Ishikawa (cell line): ENCODE data around the gene COL26A1.

Source experiments
- CEBPB ChIP-seq: IDR thresholded peaks from 2 replicates; pipeline ENCODE4 v1.6.1; 2012
- CREB1 ChIP-seq: IDR thresholded peaks from 2 replicates; pipeline ENCODE4 v1.6.1; 2012; ENCODE audit warnings: low read depth
- EGR1 ChIP-seq: IDR thresholded peaks from 2 replicates; pipeline ENCODE4 v1.6.1; 2012
- EP300 ChIP-seq: IDR thresholded peaks from 2 replicates; pipeline ENCODE4 v1.6.1; 2012; ENCODE audit warnings: borderline replicate concordance
- FOXM1 ChIP-seq: IDR thresholded peaks from 2 replicates; pipeline ENCODE4 v1.6.1; 2012; ENCODE audit warnings: low read depth, borderline replicate concordance
- MAX ChIP-seq: IDR thresholded peaks from 2 replicates; pipeline ENCODE4 v1.6.1; 2012
- NFIC ChIP-seq: IDR thresholded peaks from 2 replicates; pipeline ENCODE4 v1.6.1; 2012
- RAD21 ChIP-seq: IDR thresholded peaks from 2 replicates; pipeline ENCODE4 v1.6.1; 2012; ENCODE audit warnings: low read depth
- TAF1 ChIP-seq: IDR thresholded peaks from 2 replicates; pipeline ENCODE4 v1.6.1; 2012; ENCODE audit warnings: low read depth, mild to moderate bottlenecking
- TCF12 ChIP-seq: IDR thresholded peaks from 2 replicates; pipeline ENCODE4 v1.6.1; 2012; ENCODE audit warnings: low read depth
- TEAD4 ChIP-seq: IDR thresholded peaks from 2 replicates; pipeline ENCODE4 v1.6.1; 2012
- YY1 ChIP-seq: IDR thresholded peaks from 2 replicates; pipeline ENCODE4 v1.6.1; 2012; ENCODE audit warnings: low read depth
- ZBTB7A ChIP-seq: IDR thresholded peaks from 2 replicates; pipeline ENCODE4 v1.6.1; 2012; ENCODE audit warnings: low read depth
- TF ChIP-seq, protein P1 (sequence below): IDR thresholded peaks from 2 replicates; pipeline ENCODE4 v1.6.1; 2012
- TF ChIP-seq, protein P2 (sequence below): IDR thresholded peaks from 2 replicates; pipeline ENCODE4 v1.6.1; 2012; ENCODE audit warnings: low read depth, mild to moderate bottlenecking

COL26A1 gene

GRCh38 chr7:101402835-101403234, 40.2 kb downstream of the COL26A1 start:
- no peak for TF ChIP-seq FOXM1
- TF ChIP-seq TAF1, result no peak
- TF ChIP-seq CEBPB, result no peak
- TF ChIP-seq RAD21, result no peak
- TF ChIP-seq, protein P1, sequence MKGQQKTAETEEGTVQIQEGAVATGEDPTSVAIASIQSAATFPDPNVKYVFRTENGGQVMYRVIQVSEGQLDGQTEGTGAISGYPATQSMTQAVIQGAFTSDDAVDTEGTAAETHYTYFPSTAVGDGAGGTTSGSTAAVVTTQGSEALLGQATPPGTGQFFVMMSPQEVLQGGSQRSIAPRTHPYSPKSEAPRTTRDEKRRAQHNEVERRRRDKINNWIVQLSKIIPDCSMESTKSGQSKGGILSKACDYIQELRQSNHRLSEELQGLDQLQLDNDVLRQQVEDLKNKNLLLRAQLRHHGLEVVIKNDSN, result no peak
- TF ChIP-seq TEAD4, result no peak
- no peak for TF ChIP-seq CREB1
- TF ChIP-seq NFIC, result no peak
- TF ChIP-seq EP300, result no peak
- TF ChIP-seq, protein P2, sequence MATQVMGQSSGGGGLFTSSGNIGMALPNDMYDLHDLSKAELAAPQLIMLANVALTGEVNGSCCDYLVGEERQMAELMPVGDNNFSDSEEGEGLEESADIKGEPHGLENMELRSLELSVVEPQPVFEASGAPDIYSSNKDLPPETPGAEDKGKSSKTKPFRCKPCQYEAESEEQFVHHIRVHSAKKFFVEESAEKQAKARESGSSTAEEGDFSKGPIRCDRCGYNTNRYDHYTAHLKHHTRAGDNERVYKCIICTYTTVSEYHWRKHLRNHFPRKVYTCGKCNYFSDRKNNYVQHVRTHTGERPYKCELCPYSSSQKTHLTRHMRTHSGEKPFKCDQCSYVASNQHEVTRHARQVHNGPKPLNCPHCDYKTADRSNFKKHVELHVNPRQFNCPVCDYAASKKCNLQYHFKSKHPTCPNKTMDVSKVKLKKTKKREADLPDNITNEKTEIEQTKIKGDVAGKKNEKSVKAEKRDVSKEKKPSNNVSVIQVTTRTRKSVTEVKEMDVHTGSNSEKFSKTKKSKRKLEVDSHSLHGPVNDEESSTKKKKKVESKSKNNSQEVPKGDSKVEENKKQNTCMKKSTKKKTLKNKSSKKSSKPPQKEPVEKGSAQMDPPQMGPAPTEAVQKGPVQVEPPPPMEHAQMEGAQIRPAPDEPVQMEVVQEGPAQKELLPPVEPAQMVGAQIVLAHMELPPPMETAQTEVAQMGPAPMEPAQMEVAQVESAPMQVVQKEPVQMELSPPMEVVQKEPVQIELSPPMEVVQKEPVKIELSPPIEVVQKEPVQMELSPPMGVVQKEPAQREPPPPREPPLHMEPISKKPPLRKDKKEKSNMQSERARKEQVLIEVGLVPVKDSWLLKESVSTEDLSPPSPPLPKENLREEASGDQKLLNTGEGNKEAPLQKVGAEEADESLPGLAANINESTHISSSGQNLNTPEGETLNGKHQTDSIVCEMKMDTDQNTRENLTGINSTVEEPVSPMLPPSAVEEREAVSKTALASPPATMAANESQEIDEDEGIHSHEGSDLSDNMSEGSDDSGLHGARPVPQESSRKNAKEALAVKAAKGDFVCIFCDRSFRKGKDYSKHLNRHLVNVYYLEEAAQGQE, result no peak

DNA sequence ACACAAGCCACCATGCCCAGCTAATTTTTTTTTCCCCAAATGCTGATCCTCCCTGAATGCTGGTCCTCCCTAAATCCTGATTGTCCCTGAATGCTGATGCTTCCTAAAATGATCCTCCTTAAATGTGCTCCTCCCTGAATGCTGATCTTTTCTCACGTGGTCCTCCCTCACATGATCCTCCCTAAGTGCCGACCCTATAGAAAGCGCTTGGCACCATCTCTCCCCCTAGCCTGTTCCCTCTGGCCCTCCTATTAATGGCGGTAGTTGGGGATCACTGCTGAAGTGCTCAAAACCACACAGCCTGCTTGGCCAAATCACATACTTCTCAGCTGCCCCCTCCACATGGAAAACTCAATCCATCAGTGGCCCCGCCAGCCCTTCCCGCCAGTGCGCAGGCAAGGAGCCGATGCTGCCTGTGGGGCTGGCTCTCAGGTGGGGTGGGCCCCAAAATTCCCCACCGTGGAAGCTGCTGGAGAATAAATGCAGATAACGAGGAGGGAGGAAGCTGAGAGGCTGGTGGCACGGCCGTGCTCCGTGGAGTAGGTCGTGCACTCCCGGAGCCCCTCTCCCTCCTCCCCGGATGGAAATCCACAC, 42.9 kb downstream of the COL26A1 start:
- TF ChIP-seq TAF1, result no peak
- TF ChIP-seq EGR1, result no peak
- no peak for TF ChIP-seq TCF12
- TF ChIP-seq EP300, result no peak
- no peak for TF ChIP-seq CEBPB
- TF ChIP-seq, protein P2, result no peak
- no peak for TF ChIP-seq TEAD4
- TF ChIP-seq YY1, result no peak
- TF ChIP-seq, protein P1, result no peak
- no peak for TF ChIP-seq ZBTB7A
- TF ChIP-seq FOXM1, result no peak
- TF ChIP-seq RAD21, result no peak
- no peak for TF ChIP-seq MAX
- TF ChIP-seq CREB1, result no peak
- no peak for TF ChIP-seq NFIC

GRCh38 chr7:101410743-101411507, 48.2 kb downstream of the COL26A1 start:
- TF ChIP-seq EP300, result no peak
- TF ChIP-seq YY1, result no peak
- TF ChIP-seq RAD21, result peak; percentile 74
- peak; percentile 99 for TF ChIP-seq ZBTB7A
- TF ChIP-seq NFIC, result no peak

GRCh38 chr7:101411508-101411874, 48.8 kb downstream of the COL26A1 start:
- TF ChIP-seq MAX (0 out of 2 replicates have a peak, but pooled peaks have one; percentile 13), CEBPB (no peak)

DNA sequence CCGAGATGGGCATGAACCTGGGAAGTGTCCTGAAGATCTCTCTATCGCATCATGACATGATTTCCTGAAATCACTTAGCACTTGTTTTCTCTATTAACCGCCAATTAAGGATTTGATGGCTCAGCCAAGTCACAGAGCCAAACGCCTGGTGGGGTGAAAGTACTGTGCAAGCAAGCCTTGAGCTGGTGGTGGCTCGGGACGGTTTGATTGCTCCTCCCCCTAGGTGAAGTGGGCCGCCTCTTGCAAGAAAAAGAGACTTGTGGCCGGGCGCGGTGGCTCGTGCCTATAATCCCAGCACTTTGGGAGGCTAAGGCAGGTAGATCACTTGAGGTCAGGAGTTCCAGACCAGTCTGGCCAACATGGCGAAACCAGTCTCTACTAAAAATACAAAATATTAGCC, 50.3 kb downstream of the COL26A1 start:
- TF ChIP-seq EP300 (no peak), CREB1 (no peak), TCF12 (no peak)
- TF ChIP-seq, protein P1, result no peak

DNA sequence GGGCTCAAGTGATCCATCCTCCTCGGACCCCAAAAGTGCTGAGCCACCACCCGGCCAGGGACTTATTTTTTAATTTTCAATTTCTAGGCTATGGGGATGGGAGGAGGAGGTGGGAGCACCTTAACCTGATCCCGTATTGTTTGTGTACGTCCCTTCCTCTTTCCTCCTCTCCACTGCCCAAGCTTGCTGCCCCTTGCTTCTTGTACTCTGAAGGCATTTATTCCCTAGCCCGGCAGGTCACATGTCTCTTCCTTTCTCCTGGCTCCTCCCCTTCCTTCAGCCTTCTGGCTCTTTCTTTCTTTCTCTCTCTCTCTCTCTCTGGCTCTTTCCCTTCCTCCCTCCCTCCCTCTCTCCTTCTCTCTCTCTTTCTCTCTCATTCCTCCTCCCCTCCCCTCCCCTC, 56.0 kb downstream of the COL26A1 start:
- TF ChIP-seq, protein P1, result peak; percentile 75
- TF ChIP-seq, protein P2, result no peak
